Pulmonary artery endothelial cell (primary cell): ENCODE results near the gene C1QTNF1. TPM values are rescaled to one million over a fixed set of nuclear protein-coding genes. Genes with fewer than 3 reads are reported as not detected.

Experiments
- DNase-seq: peaks from one replicate; pipeline ENCODE4 v3.0.0-alpha.2; 2011; ENCODE audit warnings: low read depth, low spot score
- total RNA-seq: library from RNA; depleted of rRNA; stranded (reverse); fragments of >200 nt; gene quantifications from 2 replicates; pipeline ENCODE4 v1.2.3, GENCODE V29; 2014

Gene C1QTNF1
- total RNA-seq: 10.7 and 20.2 TPM in 2 replicates

- no peak for DNase-seq
Measured at GRCh38 chr17:79023886-79024771, at the start of gene C1QTNF1. Gene C1QTNF1 (plus strand): TSS chr17:79024169. CDS start chr17:79043969, 19,800 bp downstream.

GRCh38 chr17:78974635-78975591, 49.1 kb upstream of the C1QTNF1 start:
- peak; percentile 40 for DNase-seq

GRCh38 chr17:78976907-78977680, 46.9 kb upstream of the C1QTNF1 start:
- no peak for DNase-seq

- no peak for DNase-seq
Measured at GRCh38 chr17:78977681-78977943, 46.4 kb upstream of the C1QTNF1 start.

- DNase-seq: no peak
Measured at GRCh38 chr17:78977997-78978973, 45.7 kb upstream of the C1QTNF1 start.

GRCh38 chr17:78979780-78980623, 44.0 kb upstream of the C1QTNF1 start, which contains the start of gene LGALS3BP:
Gene LGALS3BP (minus strand): TSS chr17:78979923. CDS start chr17:78977191, 2,732 bp downstream.
- no peak for DNase-seq

- no peak for DNase-seq
Measured at GRCh38 chr17:78980624-78980972, 43.4 kb upstream of the C1QTNF1 start.

- DNase-seq: no peak
Measured at GRCh38 chr17:78981010-78981888, 42.7 kb upstream of the C1QTNF1 start.

- no peak for DNase-seq
Measured at GRCh38 chr17:78985395-78985794, 38.6 kb upstream of the C1QTNF1 start.

- DNase-seq: peak; percentile 30
Measured at GRCh38 chr17:78986048-78986648, 37.8 kb upstream of the C1QTNF1 start.

GRCh38 chr17:78986649-78987328, 37.2 kb upstream of the C1QTNF1 start:
- DNase-seq: peak; percentile 32

GRCh38 chr17:78988152-78988551, 35.8 kb upstream of the C1QTNF1 start:
- no peak for DNase-seq

- DNase-seq: no peak
Measured at GRCh38 chr17:78990349-78991016, 33.5 kb upstream of the C1QTNF1 start.

- DNase-seq: no peak
Measured at GRCh38 chr17:78991017-78991738, 32.8 kb upstream of the C1QTNF1 start.

GRCh38 chr17:78991906-78992532, 31.9 kb upstream of the C1QTNF1 start:
- DNase-seq: no peak
